Measurements from ENCODE around the gene GEMIN5.

DNA sequence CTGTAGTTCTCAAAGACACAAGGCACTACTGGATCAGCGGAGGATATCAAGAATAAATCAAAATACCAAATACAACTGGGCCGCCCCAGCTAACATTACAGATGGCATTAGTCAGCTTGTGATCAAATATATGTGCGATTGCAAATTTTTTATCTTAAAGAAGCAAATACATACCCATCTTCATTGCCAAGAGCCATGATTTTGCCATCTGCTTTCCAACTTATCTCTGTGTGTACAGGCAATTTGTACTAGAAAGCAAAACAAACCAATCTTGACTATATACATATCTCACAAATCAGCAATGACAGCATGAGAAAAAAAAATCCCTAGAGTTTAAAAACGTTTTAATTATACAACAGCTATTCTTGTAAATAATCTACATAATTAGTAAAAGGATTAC, 20.3 kb downstream of the GEMIN5 start:
- TF ChIP-seq, protein P1, sequence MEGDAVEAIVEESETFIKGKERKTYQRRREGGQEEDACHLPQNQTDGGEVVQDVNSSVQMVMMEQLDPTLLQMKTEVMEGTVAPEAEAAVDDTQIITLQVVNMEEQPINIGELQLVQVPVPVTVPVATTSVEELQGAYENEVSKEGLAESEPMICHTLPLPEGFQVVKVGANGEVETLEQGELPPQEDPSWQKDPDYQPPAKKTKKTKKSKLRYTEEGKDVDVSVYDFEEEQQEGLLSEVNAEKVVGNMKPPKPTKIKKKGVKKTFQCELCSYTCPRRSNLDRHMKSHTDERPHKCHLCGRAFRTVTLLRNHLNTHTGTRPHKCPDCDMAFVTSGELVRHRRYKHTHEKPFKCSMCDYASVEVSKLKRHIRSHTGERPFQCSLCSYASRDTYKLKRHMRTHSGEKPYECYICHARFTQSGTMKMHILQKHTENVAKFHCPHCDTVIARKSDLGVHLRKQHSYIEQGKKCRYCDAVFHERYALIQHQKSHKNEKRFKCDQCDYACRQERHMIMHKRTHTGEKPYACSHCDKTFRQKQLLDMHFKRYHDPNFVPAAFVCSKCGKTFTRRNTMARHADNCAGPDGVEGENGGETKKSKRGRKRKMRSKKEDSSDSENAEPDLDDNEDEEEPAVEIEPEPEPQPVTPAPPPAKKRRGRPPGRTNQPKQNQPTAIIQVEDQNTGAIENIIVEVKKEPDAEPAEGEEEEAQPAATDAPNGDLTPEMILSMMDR (conservative IDR thresholded peaks at IDR 0.05 in 1 of 2, IDR thresholded peaks at IDR 0.05 in 1 of 2; ENCODE audit: extremely low read depth in 1 of 2, insufficient read depth in 1 of 2, low read depth in 1 of 2, low read length in 2 of 2): no peak
- no peak for TF ChIP-seq EZH2 (IDR thresholded peaks at IDR 0.05; ENCODE audit: borderline replicate concordance, low read length)
